A673 (cell line): ENCODE data around the gene SLC15A3. TPM values are rescaled to one million over a fixed set of nuclear protein-coding genes. Genes with fewer than 3 reads are reported as not detected.

ENCODE experiments used
- BruUV-seq: library from RNA; stranded (reverse); fragments of 400-500 nt; replicated peaks from 2 replicates; lab custom pipeline; 2021; lab: Mats Ljungman, UMichigan
- CTCF ChIA-PET: fragments of 300-600 bp; sonication (Branson Sonifier 250); formaldehyde crosslinking; loops from one replicate; lab custom pipeline; 2022; ENCODE audit warnings: antibody characterized with exemption; lab: Charles Lee
- POLR2A ChIA-PET: fragments of 300-600 bp; sonication (Branson Sonifier 250); formaldehyde crosslinking; loops from one replicate; lab custom pipeline; 2022; ENCODE audit warnings: antibody characterized with exemption; ENCODE audit not compliant: low non-redundant PET; lab: Charles Lee
- DNase-seq: peaks from one replicate; pipeline ENCODE4 v3.0.0-alpha.2; 2015; ENCODE audit warnings: low spot score
- H3K27ac ChIP-seq: fragments of 200-600 bp; sonication (generic); 2 replicates; pipeline ENCODE4 v1.5.1; 2016; ENCODE audit warnings: mixed run types, low read depth, mild to moderate bottlenecking, mixed read lengths, antibody characterized with exemption, low read length; ENCODE audit not compliant: poor library complexity, severe bottlenecking
- H3K27me3 ChIP-seq: fragments of 200-600 bp; sonication (generic); replicated peaks from 2 replicates; pipeline ENCODE4 v1.6.1; 2017; ENCODE audit warnings: mixed run types, low read depth, mild to moderate bottlenecking, mixed read lengths, antibody characterized with exemption, low read length; ENCODE audit not compliant: insufficient read depth, poor library complexity
- H3K36me3 ChIP-seq: fragments of 200-600 bp; sonication (generic); 2 replicates; pipeline ENCODE4 v1.6.1; 2016; ENCODE audit warnings: mixed run types, mild to moderate bottlenecking, mixed read lengths, antibody characterized with exemption, low read length; ENCODE audit not compliant: insufficient read depth, poor library complexity, severe bottlenecking
- H3K4me1 ChIP-seq: fragments of 200-600 bp; sonication (generic); 2 replicates; pipeline ENCODE4 v1.6.1; 2017; ENCODE audit warnings: mixed run types, mild to moderate bottlenecking, mixed read lengths, antibody characterized with exemption, low read length; ENCODE audit not compliant: insufficient read depth, poor library complexity, severe bottlenecking
- H3K4me3 ChIP-seq: fragments of 200-600 bp; sonication (generic); 2 replicates; pipeline ENCODE4 v1.5.1; 2016; ENCODE audit warnings: low read depth, mixed run types, mild to moderate bottlenecking, mixed read lengths, low read length; ENCODE audit not compliant: poor library complexity, severe bottlenecking
- H3K9me3 ChIP-seq: fragments of 200-600 bp; sonication (generic); 2 replicates; pipeline ENCODE4 v1.6.1; 2016; ENCODE audit warnings: mixed run types, low read depth, mild to moderate bottlenecking, mixed read lengths, antibody characterized with exemption, low read length; ENCODE audit not compliant: poor library complexity, severe bottlenecking
- CTCF ChIP-seq: fragments of 300-800, 200-600 bp; sonication (generic); conservative IDR thresholded peaks from 2 replicates; pipeline ENCODE4 v1.5.1; 2017; ENCODE audit warnings: low read depth, mild to moderate bottlenecking, antibody characterized with exemption, low read length, moderate library complexity, mixed read lengths
- EZH2 ChIP-seq: fragments of 200-600 bp; sonication (generic); IDR thresholded peaks from 2 replicates; pipeline ENCODE4 v1.6.1; 2017; ENCODE audit warnings: borderline replicate concordance, low read depth, mild to moderate bottlenecking, mixed read lengths, antibody characterized with exemption, low read length; ENCODE audit not compliant: poor library complexity, severe bottlenecking
- intact Hi-C: fragments of 100-400 bp; cut with micrococcal nuclease; formaldehyde crosslinking; loops from one replicate; pipeline ENCODE4 v1.10.0; 2022; ENCODE audit not compliant: unreplicated experiment
- total RNA-seq: library from RNA; stranded (reverse); gene quantifications from 2 replicates; pipeline ENCODE4 v1.2.3, GENCODE V29; 2021

Gene SLC15A3
- total RNA-seq, 1 experiment from 2014 or later: not detected

GRCh38 chr11:60954421-60954820, 2.4 kb upstream of the SLC15A3 start:
- Histone ChIP-seq H3K27ac (no peak overlapping the region), H3K27me3 (no peaks in the 10 kb centered on the region), H3K9me3 (no peaks in the 10 kb centered on the region), H3K36me3 (no peaks in the 10 kb centered on the region), H3K4me3 (no peak overlapping the region), H3K4me1 (no peaks in the 10 kb centered on the region)
- BruUV-seq: no TSS peak
- CTCF ChIA-PET: no interaction called here
- no peak for DNase-seq
- intact Hi-C loops: no loop called here
- POLR2A ChIA-PET: no interaction called here
- TF ChIP-seq EZH2: no peak
- TF ChIP-seq CTCF: no peak

- Histone ChIP-seq H3K4me3 (no peak overlapping the region), H3K9me3 (no peaks in the 10 kb centered on the region), H3K27ac (no peak overlapping the region), H3K27me3 (no peaks in the 10 kb centered on the region), H3K36me3 (no peaks in the 10 kb centered on the region), H3K4me1 (no peaks in the 10 kb centered on the region)
- no peak for DNase-seq
- no peak for TF ChIP-seq CTCF
- TF ChIP-seq EZH2: no peak
- intact Hi-C loops: no loop called here
- no TSS peak for BruUV-seq
- POLR2A ChIA-PET: no interaction called here
- CTCF ChIA-PET: no interaction called here
Measured at GRCh38 chr11:60953781-60954180, 1.8 kb upstream of the SLC15A3 start.

GRCh38 chr11:60952742-60953170, 780 bp upstream of the SLC15A3 start:
- DNase-seq: no peak
- no peak overlapping the region for H3K27ac ChIP-seq
- no TSS peak for BruUV-seq
- H3K36me3 ChIP-seq: no peaks in the 10 kb centered on the region
- H3K9me3 ChIP-seq: no peaks in the 10 kb centered on the region
- TF ChIP-seq CTCF: no peak
- TF ChIP-seq EZH2: no peak
- CTCF ChIA-PET: no interaction called here
- H3K4me3 ChIP-seq: no peak overlapping the region
- intact Hi-C loops: no loop called here
- H3K4me1 ChIP-seq: no peaks in the 10 kb centered on the region
- POLR2A ChIA-PET: interaction anchor here (0.7 kb wide), 1 partner anchor 1420 kb away, joined by 3 read pairs; no protein-coding TSS in a partner anchor
- H3K27me3 ChIP-seq: no peaks in the 10 kb centered on the region
